HepG2 (cell line): Measurements from ENCODE around the gene RUSC1. TPM values are rescaled to one million over a fixed set of nuclear protein-coding genes. Genes with fewer than 3 reads are reported as not detected.
A peak's percentile ranks its signal among the peaks of the same experiment; 100 is the strongest.

Experiments
- GATAD2A ChIP-seq: IDR thresholded peaks from 2 replicates; pipeline ENCODE4 v1.6.1; 2016
- MYC ChIP-seq: sonication (generic); formaldehyde crosslinking; IDR thresholded peaks from 2 replicates; pipeline ENCODE4 v1.9.0; 2021; ENCODE audit warnings: missing genetic modification reagents, borderline replicate concordance
- SKI ChIP-seq: fragments of 450-650 bp; IDR thresholded peaks from one replicate; pipeline ENCODE4 v1.6.1; 2018; ENCODE audit warnings: mild to moderate bottlenecking; ENCODE audit not compliant: partially characterized antibody
- SP140L ChIP-seq: sonication (generic); formaldehyde crosslinking; IDR thresholded peaks from 2 replicates; pipeline ENCODE4 v1.4.0; 2020; ENCODE audit warnings: missing genetic modification reagents, borderline replicate concordance
- SP4 ChIP-seq: sonication (generic); formaldehyde crosslinking; IDR thresholded peaks from 2 replicates; pipeline ENCODE4 v1.8.1; 2023; ENCODE audit warnings: mild to moderate bottlenecking, missing genetic modification reagents
- ZBTB8A ChIP-seq: sonication (generic); formaldehyde crosslinking; IDR thresholded peaks from 2 replicates; pipeline ENCODE4 v1.4.0; 2020; ENCODE audit warnings: mild to moderate bottlenecking, low read depth, missing genetic modification reagents, borderline replicate concordance
- ZNF207 ChIP-seq: fragments of 450-650 bp; IDR thresholded peaks from 2 replicates; pipeline ENCODE4 v1.6.1; 2016; ENCODE audit warnings: antibody characterized with exemption, borderline replicate concordance
- ZNF263 ChIP-seq: sonication (generic); formaldehyde crosslinking; IDR thresholded peaks from 2 replicates; pipeline ENCODE4 v1.4.0; 2020; ENCODE audit warnings: missing genetic modification reagents
- ZNF460 ChIP-seq: sonication (generic); formaldehyde crosslinking; IDR thresholded peaks from 2 replicates; pipeline ENCODE4 v1.5.1; 2020; ENCODE audit warnings: missing genetic modification reagents, mild to moderate bottlenecking, borderline replicate concordance
- ZNF569 ChIP-seq: sonication (generic); formaldehyde crosslinking; IDR thresholded peaks from 2 replicates; pipeline ENCODE4 v1.5.0; 2020; ENCODE audit warnings: mild to moderate bottlenecking, missing genetic modification reagents, moderate library complexity, borderline replicate concordance
- ZNF841 ChIP-seq: sonication (generic); formaldehyde crosslinking; IDR thresholded peaks from 2 replicates; pipeline ENCODE4 v1.8.1; 2023; ENCODE audit warnings: missing genetic modification reagents, borderline replicate concordance
- ZZZ3 ChIP-seq: sonication (generic); formaldehyde crosslinking; IDR thresholded peaks from 2 replicates; pipeline ENCODE4 v1.4.0; 2020; ENCODE audit warnings: missing genetic modification reagents, mild to moderate bottlenecking, borderline replicate concordance
- polyA plus RNA-seq, 8 experiments: library from polyadenylated mRNA; depleted of rRNA in 3 of 8; stranded (reverse) in 7 of 8; unstranded in 1 of 8; fragments of >200 nt; fragmentation: Illumina TruSeq in 4 of 8; extraction: Trizol in 4 of 8; gene quantifications; 2 replicates each; pipeline versions ENCODE4 v1.2.1 to v1.2.3, GENCODE V29; 2011 to 2016; ENCODE audit warnings: low read depth in 4 of 8, missing spikeins in 1 of 8, mixed read lengths in 1 of 8; ENCODE audit not compliant: insufficient read depth in 1 of 8
- total RNA-seq, 5 experiments: library from RNA; depleted of rRNA; stranded (reverse); fragments of >200 nt; fragmentation: Illumina TruSeq; extraction: Trizol; gene quantifications; 2 replicates each; pipeline ENCODE4 v1.2.3, GENCODE V29; 2016; ENCODE audit warnings: low read depth in 1 of 5
- TF ChIP-seq, protein P1 (sequence below): sonication (generic); formaldehyde crosslinking; IDR thresholded peaks from 2 replicates; pipeline ENCODE4 v1.8.0; 2022; ENCODE audit warnings: mild to moderate bottlenecking, missing genetic modification reagents, borderline replicate concordance
- TF ChIP-seq, protein P2 (sequence below): sonication (generic); formaldehyde crosslinking; IDR thresholded peaks from 2 replicates; pipeline ENCODE4 v1.4.0; 2020; ENCODE audit warnings: missing genetic modification reagents, borderline replicate concordance
- TF ChIP-seq, protein P3 (sequence below): sonication (generic); formaldehyde crosslinking; IDR thresholded peaks from 2 replicates; pipeline ENCODE4 v1.4.0; 2020; ENCODE audit warnings: missing genetic modification reagents, mild to moderate bottlenecking, borderline replicate concordance
- TF ChIP-seq, protein P4 (sequence below): sonication (generic); formaldehyde crosslinking; IDR thresholded peaks from 2 replicates; pipeline ENCODE4 v1.4.0; 2020; ENCODE audit warnings: missing genetic modification reagents, borderline replicate concordance

RUSC1 gene
- total and polyA plus RNA-seq, 2 of the 13 experiments (the other 11 are each of a cell fraction or from before 2014, with no cell fraction given), result 18.7 to 20.4 TPM

DNA sequence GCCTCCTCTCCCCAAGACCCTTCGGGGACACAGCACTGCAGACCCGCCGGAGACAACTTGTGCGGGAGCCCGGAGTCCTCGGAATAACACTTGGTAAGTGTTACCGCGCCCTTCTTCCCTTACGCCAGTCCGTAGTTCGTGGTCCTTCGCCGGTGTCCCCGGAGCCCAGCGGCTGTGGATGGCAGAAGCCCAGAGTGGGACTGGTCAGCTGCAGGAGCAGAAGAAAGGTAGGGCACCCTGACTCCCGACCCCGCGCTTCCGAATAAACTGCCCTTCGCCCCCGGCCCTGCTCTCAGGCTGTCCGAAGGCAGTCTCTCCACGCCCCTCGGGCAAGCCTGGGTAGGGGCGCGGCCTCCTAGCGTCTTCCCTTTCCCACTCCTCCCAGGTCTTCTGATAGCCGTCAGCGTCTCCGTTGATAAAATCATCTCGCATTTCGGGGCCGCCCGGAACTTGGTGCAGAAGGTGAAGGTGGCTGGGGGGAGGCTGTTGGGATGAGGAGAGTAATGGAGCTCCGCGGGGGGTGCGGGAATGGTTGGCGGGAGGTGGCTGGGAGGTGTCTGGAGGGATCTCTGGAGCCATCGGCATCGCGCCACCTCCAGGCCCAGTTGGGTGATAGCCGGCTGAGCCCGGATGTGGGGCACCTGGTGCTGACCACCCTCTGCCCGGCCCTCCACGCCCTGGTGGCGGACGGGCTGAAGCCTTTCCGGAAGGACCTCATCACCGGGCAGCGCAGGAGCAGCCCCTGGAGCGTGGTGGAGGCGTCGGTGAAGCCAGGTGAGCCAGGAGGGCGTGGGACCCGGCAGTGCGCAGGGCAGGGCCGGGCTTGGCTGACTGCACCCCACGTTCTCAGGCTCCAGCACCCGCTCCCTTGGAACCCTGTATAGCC is 4.3 kb downstream of the RUSC1 start (continued):
- TF ChIP-seq ZNF841 (CRISPR knock-in tag) (0 out of 2 replicates have a peak, but pooled peaks have one; percentile 30), GATAD2A (peak; percentile 14; the same call in 1 of the 2 replicates), SP140L (CRISPR knock-in tag) (no peak), ZNF569 (no peak), ZNF263 (CRISPR knock-in tag) (no peak), SP4 (no peak), ZNF207 (no peak), SKI (no peak), ZNF460 (no peak), MYC (CRISPR knock-in tag) (no peak; the same call in 1 of the 2 replicates), ZBTB8A (CRISPR knock-in tag) (no peak), ZZZ3 (CRISPR knock-in tag) (no peak)
- TF ChIP-seq, protein P1, sequence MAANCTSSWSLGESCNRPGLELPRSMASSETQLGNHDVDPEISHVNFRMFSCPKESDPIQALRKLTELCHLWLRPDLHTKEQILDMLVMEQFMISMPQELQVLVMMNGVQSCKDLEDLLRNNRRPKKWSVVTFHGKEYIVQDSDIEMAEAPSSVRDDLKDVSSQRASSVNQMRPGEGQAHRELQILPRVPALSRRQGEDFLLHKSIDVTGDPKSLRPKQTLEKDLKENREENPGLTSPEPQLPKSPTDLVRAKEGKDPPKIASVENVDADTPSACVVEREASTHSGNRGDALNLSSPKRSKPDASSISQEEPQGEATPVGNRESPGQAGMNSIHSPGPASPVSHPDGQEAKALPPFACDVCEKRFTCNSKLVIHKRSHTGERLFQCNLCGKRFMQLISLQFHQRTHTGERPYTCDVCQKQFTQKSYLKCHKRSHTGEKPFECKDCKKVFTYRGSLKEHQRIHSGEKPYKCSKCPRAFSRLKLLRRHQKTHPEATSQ (CRISPR knock-in tag), result no peak
- TF ChIP-seq, protein P2, sequence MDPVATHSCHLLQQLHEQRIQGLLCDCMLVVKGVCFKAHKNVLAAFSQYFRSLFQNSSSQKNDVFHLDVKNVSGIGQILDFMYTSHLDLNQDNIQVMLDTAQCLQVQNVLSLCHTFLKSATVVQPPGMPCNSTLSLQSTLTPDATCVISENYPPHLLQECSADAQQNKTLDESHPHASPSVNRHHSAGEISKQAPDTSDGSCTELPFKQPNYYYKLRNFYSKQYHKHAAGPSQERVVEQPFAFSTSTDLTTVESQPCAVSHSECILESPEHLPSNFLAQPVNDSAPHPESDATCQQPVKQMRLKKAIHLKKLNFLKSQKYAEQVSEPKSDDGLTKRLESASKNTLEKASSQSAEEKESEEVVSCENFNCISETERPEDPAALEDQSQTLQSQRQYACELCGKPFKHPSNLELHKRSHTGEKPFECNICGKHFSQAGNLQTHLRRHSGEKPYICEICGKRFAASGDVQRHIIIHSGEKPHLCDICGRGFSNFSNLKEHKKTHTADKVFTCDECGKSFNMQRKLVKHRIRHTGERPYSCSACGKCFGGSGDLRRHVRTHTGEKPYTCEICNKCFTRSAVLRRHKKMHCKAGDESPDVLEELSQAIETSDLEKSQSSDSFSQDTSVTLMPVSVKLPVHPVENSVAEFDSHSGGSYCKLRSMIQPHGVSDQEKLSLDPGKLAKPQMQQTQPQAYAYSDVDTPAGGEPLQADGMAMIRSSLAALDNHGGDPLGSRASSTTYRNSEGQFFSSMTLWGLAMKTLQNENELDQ, result no peak
- TF ChIP-seq, protein P3, sequence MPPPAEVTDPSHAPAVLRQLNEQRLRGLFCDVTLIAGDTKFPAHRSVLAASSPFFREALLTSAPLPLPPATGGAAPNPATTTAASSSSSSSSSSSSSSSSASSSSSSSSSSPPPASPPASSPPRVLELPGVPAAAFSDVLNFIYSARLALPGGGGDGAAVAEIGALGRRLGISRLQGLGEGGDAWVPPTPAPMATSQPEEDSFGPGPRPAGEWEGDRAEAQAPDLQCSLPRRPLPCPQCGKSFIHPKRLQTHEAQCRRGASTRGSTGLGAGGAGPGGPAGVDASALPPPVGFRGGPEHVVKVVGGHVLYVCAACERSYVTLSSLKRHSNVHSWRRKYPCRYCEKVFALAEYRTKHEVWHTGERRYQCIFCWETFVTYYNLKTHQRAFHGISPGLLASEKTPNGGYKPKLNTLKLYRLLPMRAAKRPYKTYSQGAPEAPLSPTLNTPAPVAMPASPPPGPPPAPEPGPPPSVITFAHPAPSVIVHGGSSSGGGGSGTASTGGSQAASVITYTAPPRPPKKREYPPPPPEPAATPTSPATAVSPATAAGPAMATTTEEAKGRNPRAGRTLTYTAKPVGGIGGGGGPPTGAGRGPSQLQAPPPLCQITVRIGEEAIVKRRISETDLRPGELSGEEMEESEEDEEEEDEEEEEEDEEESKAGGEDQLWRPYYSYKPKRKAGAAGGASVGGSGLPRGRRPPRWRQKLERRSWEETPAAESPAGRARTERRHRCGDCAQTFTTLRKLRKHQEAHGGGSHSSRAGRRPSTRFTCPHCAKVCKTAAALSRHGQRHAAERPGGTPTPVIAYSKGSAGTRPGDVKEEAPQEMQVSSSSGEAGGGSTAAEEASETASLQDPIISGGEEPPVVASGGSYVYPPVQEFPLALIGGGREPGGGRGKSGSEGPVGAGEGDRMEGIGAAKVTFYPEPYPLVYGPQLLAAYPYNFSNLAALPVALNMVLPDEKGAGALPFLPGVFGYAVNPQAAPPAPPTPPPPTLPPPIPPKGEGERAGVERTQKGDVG (CRISPR knock-in tag), result no peak
- TF ChIP-seq, protein P4, sequence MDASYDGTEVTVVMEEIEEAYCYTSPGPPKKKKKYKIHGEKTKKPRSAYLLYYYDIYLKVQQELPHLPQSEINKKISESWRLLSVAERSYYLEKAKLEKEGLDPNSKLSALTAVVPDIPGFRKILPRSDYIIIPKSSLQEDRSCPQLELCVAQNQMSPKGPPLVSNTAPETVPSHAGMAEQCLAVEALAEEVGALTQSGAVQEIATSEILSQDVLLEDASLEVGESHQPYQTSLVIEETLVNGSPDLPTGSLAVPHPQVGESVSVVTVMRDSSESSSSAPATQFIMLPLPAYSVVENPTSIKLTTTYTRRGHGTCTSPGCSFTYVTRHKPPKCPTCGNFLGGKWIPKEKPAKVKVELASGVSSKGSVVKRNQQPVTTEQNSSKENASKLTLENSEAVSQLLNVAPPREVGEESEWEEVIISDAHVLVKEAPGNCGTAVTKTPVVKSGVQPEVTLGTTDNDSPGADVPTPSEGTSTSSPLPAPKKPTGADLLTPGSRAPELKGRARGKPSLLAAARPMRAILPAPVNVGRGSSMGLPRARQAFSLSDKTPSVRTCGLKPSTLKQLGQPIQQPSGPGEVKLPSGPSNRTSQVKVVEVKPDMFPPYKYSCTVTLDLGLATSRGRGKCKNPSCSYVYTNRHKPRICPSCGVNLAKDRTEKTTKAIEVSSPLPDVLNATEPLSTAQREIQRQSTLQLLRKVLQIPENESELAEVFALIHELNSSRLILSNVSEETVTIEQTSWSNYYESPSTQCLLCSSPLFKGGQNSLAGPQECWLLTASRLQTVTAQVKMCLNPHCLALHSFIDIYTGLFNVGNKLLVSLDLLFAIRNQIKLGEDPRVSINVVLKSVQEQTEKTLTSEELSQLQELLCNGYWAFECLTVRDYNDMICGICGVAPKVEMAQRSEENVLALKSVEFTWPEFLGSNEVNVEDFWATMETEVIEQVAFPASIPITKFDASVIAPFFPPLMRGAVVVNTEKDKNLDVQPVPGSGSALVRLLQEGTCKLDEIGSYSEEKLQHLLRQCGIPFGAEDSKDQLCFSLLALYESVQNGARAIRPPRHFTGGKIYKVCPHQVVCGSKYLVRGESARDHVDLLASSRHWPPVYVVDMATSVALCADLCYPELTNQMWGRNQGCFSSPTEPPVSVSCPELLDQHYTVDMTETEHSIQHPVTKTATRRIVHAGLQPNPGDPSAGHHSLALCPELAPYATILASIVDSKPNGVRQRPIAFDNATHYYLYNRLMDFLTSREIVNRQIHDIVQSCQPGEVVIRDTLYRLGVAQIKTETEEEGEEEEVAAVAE (CRISPR knock-in tag), result 0 out of 2 replicates have a peak, but pooled peaks have one; percentile 28
